Fibroblast of lung (primary cell): Measurements from ENCODE around the gene PSPC1.

Source experiments
- EZH2 ChIP-seq: IDR thresholded peaks from 2 replicates; pipeline ENCODE4 v1.5.1; 2012; ENCODE audit warnings: low read length, control low read depth, mild to moderate bottlenecking; ENCODE audit errors: missing control alignments
- TF ChIP-seq, protein P1 (sequence below), 2 donors: IDR thresholded peaks in 1 of 2; conservative IDR thresholded peaks in 1 of 2; 1 replicate in 1 of 2; 2 replicates in 1 of 2; pipeline ENCODE4 v1.5.1; 2011 to 2012; ENCODE audit warnings: low read length in 2 of 2, control low read depth in 1 of 2, inconsistent platforms in 1 of 2, low read depth in 1 of 2, mild to moderate bottlenecking in 1 of 2

DNA sequence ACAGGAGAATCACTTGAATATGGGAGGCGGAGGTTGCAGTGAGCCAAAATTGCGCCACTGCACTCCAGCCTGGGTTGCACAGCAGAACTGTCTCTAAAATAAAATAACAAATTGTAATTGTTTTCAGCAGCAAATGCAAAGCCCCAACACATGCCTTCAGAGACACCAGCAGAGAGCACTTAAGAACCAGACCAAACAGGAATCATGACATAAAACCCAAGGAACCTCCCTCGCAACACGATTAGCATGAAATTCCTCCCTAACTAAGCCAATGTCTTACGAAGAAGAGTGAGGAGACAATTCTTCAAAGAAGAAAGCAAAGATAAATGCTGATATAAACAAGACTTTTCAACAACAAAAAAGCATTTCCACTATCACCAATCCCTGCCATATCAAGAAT lies 40.1 kb downstream of the PSPC1 start:
- TF ChIP-seq, protein P1, sequence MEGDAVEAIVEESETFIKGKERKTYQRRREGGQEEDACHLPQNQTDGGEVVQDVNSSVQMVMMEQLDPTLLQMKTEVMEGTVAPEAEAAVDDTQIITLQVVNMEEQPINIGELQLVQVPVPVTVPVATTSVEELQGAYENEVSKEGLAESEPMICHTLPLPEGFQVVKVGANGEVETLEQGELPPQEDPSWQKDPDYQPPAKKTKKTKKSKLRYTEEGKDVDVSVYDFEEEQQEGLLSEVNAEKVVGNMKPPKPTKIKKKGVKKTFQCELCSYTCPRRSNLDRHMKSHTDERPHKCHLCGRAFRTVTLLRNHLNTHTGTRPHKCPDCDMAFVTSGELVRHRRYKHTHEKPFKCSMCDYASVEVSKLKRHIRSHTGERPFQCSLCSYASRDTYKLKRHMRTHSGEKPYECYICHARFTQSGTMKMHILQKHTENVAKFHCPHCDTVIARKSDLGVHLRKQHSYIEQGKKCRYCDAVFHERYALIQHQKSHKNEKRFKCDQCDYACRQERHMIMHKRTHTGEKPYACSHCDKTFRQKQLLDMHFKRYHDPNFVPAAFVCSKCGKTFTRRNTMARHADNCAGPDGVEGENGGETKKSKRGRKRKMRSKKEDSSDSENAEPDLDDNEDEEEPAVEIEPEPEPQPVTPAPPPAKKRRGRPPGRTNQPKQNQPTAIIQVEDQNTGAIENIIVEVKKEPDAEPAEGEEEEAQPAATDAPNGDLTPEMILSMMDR (conservative IDR thresholded peaks at IDR 0.05 in 1 of 2, IDR thresholded peaks at IDR 0.05 in 1 of 2; ENCODE audit: low read depth in 1 of 2, low read length in 2 of 2), result no peak
- no peak for TF ChIP-seq EZH2
